Neural cell (in vitro differentiated cells): ENCODE data around the gene PYGL. TPM values are rescaled to one million over a fixed set of nuclear protein-coding genes. Genes with fewer than 3 reads are reported as not detected.
A peak's percentile ranks its signal among the peaks of the same experiment; 100 is the strongest.

ENCODE experiments used
- H2AFZ ChIP-seq: fragments of 200-600, 300-800 bp; sonication (generic), shearing (Covaris generic); 2 replicates; pipeline ENCODE4 v1.6.0; 2014; ENCODE audit warnings: low read depth, mild to moderate bottlenecking, antibody characterized with exemption, low read length, moderate library complexity
- H3F3A ChIP-seq: fragments of 200-600 bp; shearing (Covaris generic); 2 replicates; pipeline ENCODE4 v1.6.1; 2016; ENCODE audit warnings: mild to moderate bottlenecking, moderate library complexity, mixed read lengths, antibody characterized with exemption, low read length; ENCODE audit not compliant: insufficient read depth, poor library complexity, severe bottlenecking
- H3K27ac ChIP-seq: fragments of 200-600, 300-800 bp; sonication (generic), shearing (Covaris generic); 2 replicates; pipeline ENCODE4 v1.5.1; 2014; ENCODE audit warnings: mild to moderate bottlenecking, low read length, moderate library complexity
- H3K27me3 ChIP-seq: fragments of 300-800, 200-600 bp; sonication (generic), shearing (Covaris generic); 2 replicates; pipeline ENCODE4 v1.6.0; 2014; ENCODE audit warnings: mild to moderate bottlenecking, low read depth, low read length, moderate library complexity; ENCODE audit not compliant: insufficient read depth
- H3K36me3 ChIP-seq: fragments of 300-800, 200-600 bp; sonication (generic), shearing (Covaris generic); 2 replicates; pipeline ENCODE4 v1.5.1; 2014; ENCODE audit warnings: mild to moderate bottlenecking, antibody characterized with exemption, low read length, moderate library complexity; ENCODE audit not compliant: insufficient read depth
- H3K4me2 ChIP-seq: fragments of 300-800, 200-600 bp; sonication (generic), shearing (Covaris generic); 2 replicates; pipeline ENCODE4 v1.6.0; 2014; ENCODE audit warnings: mild to moderate bottlenecking, low read length
- H3K4me3 ChIP-seq: fragments of 300-800, 200-600 bp; sonication (generic), shearing (Covaris generic); 2 replicates; pipeline ENCODE4 v1.5.1; 2014; ENCODE audit warnings: mild to moderate bottlenecking, low read length, moderate library complexity
- H3K79me2 ChIP-seq: fragments of 200-600 bp; shearing (Covaris generic); replicated peaks from 2 replicates; pipeline ENCODE4 v1.6.0; 2014; ENCODE audit warnings: mild to moderate bottlenecking, low read length, moderate library complexity; ENCODE audit not compliant: insufficient read depth
- H3K9ac ChIP-seq: fragments of 300-800, 200-600 bp; sonication (generic), shearing (Covaris generic); 2 replicates; pipeline ENCODE4 v1.6.1; 2016; ENCODE audit warnings: mild to moderate bottlenecking, low read length, mixed read lengths
- H3K9me2 ChIP-seq: fragments of 200-600 bp; shearing (Covaris generic); 2 replicates; pipeline ENCODE4 v1.6.1; 2016; ENCODE audit warnings: mild to moderate bottlenecking, low read length, mixed read lengths; ENCODE audit not compliant: insufficient read depth
- H3K9me3 ChIP-seq: fragments of 200-600, 300-800 bp; sonication (generic), shearing (Covaris generic); 2 replicates; pipeline ENCODE4 v1.6.1; 2016; ENCODE audit warnings: mild to moderate bottlenecking, mixed run types, low read length, moderate library complexity, mixed read lengths
- H4K20me1 ChIP-seq: fragments of 200-600 bp; shearing (Covaris generic); 2 replicates; pipeline ENCODE4 v1.6.1; 2016; ENCODE audit warnings: mild to moderate bottlenecking, mixed run types; ENCODE audit not compliant: insufficient read depth
- CTCF ChIP-seq: fragments of 450-650 bp; IDR thresholded peaks from 2 replicates; pipeline ENCODE4 v1.5.1; 2014; ENCODE audit warnings: antibody characterized with exemption, mild to moderate bottlenecking, moderate library complexity; ENCODE audit not compliant: poor library complexity, severe bottlenecking
- EP300 ChIP-seq: fragments of 450-650 bp; conservative IDR thresholded peaks from 2 replicates; pipeline ENCODE4 v1.6.1; 2014; ENCODE audit warnings: antibody characterized with exemption, mild to moderate bottlenecking, moderate library complexity; ENCODE audit not compliant: poor library complexity, severe bottlenecking
- EZH2 ChIP-seq: fragments of 200-600, 300-800 bp; shearing (Covaris generic), sonication (generic); IDR thresholded peaks from 2 replicates; pipeline ENCODE4 v1.6.1; 2014; ENCODE audit warnings: antibody characterized with exemption, low read length, borderline replicate concordance, mild to moderate bottlenecking; ENCODE audit not compliant: insufficient read depth, poor library complexity, severe bottlenecking
- MXI1 ChIP-seq: fragments of 450-650 bp; conservative IDR thresholded peaks from 2 replicates; pipeline ENCODE4 v1.6.1; 2014; ENCODE audit warnings: antibody characterized with exemption, mild to moderate bottlenecking; ENCODE audit not compliant: poor library complexity, severe bottlenecking
- POLR2AphosphoS5 ChIP-seq: IDR thresholded peaks from 2 replicates; pipeline ENCODE4 v1.6.1; 2012
- RAD21 ChIP-seq: fragments of 450-650 bp; conservative IDR thresholded peaks from 2 replicates; pipeline ENCODE4 v1.6.1; 2014; ENCODE audit warnings: antibody characterized with exemption, mild to moderate bottlenecking, moderate library complexity
- REST ChIP-seq: IDR thresholded peaks from 2 replicates; pipeline ENCODE4 v1.6.1; 2012; ENCODE audit warnings: borderline replicate concordance
- SMC3 ChIP-seq: fragments of 450-650 bp; conservative IDR thresholded peaks from 2 replicates; pipeline ENCODE4 v1.6.1; 2014; ENCODE audit warnings: antibody characterized with exemption, mild to moderate bottlenecking, moderate library complexity; ENCODE audit not compliant: poor library complexity
- TAF1 ChIP-seq: IDR thresholded peaks from 2 replicates; pipeline ENCODE4 v1.6.1; 2012; ENCODE audit warnings: low read depth
- polyA plus RNA-seq: library from polyadenylated mRNA; depleted of rRNA; stranded (reverse); fragments of >200 nt; gene quantifications from 2 replicates; pipeline ENCODE4 v1.2.3, GENCODE V29; 2014

The PYGL gene
- polyA plus RNA-seq, 1 donor from 2014 or later: not detected

- no peaks in the 10 kb centered on the region for H3K9me2 ChIP-seq
- H3K9ac ChIP-seq: no peak overlapping the region
- TF ChIP-seq EP300 (no peak), RAD21 (no peak), TAF1 (no peak), REST (no peak), CTCF (no peak), MXI1 (no peak), EZH2 (no peak), SMC3 (no peak), POLR2AphosphoS5 (no peak)
- no peaks in the 10 kb centered on the region for H3F3A ChIP-seq
- no peak overlapping the region for H3K4me3 ChIP-seq
- no peak overlapping the region for H3K4me2 ChIP-seq
- no peak overlapping the region for H3K27ac ChIP-seq
- H3K79me2 ChIP-seq: no peaks in the 10 kb centered on the region
- H3K9me3 ChIP-seq: no peaks in the 10 kb centered on the region
- H4K20me1 ChIP-seq: no peaks in the 10 kb centered on the region
- H3K27me3 ChIP-seq: peaks cover 28% of the 10 kb centered on the region
- no peaks in the 10 kb centered on the region for H3K36me3 ChIP-seq
- H2AFZ ChIP-seq: no peak overlapping the region
Observed at GRCh38 chr14:50946234-50946935, 2.1 kb upstream of the PYGL start.

DNA sequence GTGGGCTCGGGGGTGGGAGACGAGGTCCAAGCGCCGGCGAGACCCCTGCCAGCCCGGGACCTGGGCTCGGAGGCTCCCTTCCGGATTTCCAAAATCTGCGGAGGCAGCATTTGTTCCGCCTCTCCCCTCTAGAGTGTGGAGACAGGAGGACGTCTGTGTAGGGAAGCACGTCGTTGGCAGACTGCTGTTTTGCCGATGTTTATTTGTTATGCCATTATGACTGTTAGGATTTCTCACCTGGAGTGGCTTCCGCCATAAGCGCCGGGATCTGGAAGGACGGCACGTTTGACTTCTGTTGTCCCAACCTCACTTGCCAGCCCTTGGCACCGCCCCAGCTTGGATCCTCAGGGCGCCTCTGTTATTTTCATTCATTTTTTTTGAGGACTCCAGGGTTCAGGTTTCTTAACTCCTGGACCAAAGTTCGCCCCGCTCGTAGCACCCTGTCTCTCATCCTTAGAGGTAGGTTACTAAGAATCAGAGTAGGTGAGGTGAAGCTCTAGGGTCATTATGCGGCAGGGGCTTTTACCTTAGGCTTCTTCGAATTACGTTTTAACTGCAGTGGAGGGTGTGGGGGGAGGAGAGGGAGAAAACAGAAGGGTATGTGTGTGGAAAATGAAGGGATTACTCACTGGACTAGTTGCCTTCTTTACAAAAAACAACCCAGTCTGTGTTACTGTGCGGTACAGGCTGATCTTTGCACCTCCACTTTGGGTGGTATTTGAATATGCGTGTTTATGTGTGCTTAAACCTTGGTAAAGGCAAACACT lies 547 bp upstream of the PYGL start:
- peak overlapping the region; percentile 78 for H3K4me3 ChIP-seq
- TF ChIP-seq POLR2AphosphoS5 (no peak), CTCF (no peak), REST (no peak), TAF1 (no peak), MXI1 (no peak), EP300 (no peak), EZH2 (no peak), RAD21 (no peak)
- H3K9me2 ChIP-seq: no peaks in the 10 kb centered on the region
- H3K79me2 ChIP-seq: no peaks in the 10 kb centered on the region
- H3K27me3 ChIP-seq: peaks cover 28% of the 10 kb centered on the region
- no peak overlapping the region for H3K9ac ChIP-seq
- H3F3A ChIP-seq: no peaks in the 10 kb centered on the region
- no peak overlapping the region for H3K27ac ChIP-seq
- no peaks in the 10 kb centered on the region for H4K20me1 ChIP-seq
- peak overlapping the region; percentile 24 for H3K4me2 ChIP-seq
- H3K36me3 ChIP-seq: no peaks in the 10 kb centered on the region
- no peaks in the 10 kb centered on the region for H3K9me3 ChIP-seq
- no peak overlapping the region for H2AFZ ChIP-seq
